ENCODE measurements around the gene PXT1.
"Not testable (repeated sequence)": the region's sequence is repeated elsewhere in the genome, so short reads cannot be mapped to it uniquely, and the experiment has no call there.

Gene PXT1, protein sequence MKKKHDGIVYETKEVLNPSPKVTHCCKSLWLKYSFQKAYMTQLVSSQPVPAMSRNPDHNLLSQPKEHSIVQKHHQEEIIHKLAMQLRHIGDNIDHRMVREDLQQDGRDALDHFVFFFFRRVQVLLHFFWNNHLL

DNA sequence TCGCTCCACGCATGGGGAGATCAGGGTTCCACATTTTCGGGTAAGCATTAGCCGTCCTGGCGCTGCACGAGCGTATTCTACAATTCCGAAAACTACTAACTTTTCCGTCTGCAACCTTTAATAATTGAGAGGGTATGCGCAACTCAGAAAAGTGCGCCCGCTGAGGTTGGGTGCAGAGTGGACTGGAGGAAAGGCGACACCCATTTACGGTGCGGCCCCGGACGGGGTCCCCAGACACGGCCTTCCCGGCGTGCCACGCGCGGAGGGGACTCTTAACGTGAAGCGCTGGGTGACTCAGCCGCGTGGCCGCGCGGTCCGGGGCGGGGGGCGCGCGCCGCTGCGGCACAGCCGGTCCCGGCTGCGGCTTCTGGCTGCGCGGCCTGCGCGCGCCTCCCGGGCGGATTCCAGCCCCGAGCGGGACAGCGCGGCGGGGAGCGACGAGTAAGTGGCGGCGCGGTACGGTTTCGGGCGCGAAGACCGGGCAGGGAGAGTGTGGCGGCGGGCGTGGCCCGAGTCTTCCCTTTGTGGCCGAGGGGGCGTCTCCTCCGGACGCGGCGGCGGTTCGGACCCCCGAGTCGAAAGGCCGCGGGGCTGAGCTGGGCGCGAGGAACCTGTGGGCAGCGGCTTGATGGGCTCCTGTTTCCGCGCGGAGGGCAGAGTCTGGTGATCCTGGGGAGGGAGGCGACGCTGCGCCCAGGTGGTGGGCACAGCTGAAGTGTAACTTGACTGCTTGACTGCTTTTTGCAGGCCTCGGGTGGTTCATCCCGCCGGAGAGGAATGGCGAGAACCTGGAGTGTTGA lies at the start of gene PXT1, which contains the start of gene KCTD20:
TSS of gene PXT1 (minus strand) at position 184 of the 800 bp plus-strand sequence. CDS start 16,772 bp downstream, outside the sequence.
TSS of gene KCTD20 (plus strand) at position 330 of the 800 bp plus-strand sequence. CDS start 27,098 bp downstream, outside the sequence.
- DNase-seq: peak; percentile 88 to 93

DNA sequence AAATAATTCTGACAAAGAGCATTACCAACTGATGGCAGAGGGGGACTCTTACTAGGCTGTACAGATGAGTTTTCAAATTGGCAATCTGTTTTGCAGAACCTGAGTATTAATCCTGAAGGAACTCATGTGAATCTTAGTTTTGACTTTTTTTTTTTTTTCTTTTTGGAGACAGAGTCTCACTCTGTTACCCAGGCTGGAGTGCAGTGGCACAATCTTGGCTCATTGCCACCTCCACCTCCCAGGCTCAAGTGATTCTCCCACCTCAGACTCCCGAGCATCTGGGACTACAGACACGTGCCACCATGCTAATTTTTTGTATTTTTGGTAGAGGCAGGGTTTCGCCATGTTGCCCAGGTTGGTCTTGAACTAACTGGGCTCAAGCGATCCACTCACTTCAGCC lies 49.4 kb upstream of the PXT1 start:
- DNase-seq: no peak

DNA sequence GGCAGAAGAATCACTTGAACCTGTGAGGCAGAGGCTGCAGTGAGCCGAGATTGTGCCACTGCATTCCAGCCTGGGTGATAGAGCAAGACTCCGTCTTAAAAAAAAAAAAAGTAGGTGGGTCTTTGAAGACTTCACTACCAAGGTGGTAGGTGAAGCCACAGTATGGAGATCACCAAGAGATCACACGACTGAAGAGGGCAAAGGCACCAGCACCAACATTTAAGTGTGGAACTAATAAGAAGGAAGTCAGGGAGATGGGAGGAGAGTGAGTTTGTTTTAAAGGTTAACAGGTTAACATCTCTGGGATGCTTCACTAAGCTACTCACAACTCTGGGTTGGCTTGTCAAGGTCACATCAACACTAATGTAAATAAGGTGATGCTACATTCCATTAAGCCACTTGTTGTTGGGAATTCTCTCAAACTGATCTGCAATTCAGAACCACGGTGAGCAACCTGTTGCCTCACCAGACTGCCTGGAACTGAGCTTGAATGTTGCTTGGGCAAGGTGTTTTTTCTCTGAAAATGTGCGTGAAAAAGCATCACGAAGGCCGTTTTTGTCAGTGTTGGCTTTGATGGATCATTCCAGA lies 48.8 kb upstream of the PXT1 start:
- no peak for DNase-seq

DNA sequence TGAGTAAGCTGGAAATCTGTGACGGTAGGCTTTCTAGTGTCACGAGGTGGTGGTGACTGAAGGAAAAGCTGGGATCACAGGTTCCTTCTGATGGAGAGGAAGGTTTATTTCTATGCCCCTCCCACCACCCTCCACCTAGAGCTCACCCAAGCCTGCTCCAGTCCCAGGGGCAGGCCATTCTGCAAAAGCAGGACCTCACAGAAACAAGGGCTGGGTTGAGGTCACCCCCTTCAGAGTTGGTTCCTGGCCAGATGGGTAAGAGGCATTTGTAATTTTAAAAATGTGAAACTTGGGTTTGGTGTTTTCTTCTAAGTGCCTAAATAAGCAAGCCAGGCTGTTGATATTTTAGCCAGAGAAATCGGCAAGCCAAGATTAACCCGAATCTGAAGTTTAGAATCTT lies 46.8 kb upstream of the PXT1 start:
- no peak for DNase-seq

DNA sequence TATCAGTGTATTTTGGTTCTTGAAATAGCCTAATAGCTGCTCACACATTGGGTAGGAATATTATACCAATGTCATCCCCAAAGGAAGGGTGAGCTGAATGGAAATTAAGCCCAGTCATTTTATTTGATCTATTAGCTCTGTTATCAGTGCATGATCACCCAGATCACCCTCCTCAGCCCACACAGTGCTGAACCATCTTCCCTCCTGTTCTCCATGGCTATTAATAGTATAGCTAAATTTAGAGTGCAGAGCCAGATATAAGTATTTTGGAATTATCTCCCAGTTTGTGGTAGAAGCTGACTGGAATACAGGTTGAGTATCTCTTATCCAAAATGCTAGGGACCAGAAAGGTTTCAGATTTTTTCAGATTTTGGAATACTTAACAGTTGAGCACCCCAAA lies 45.6 kb upstream of the PXT1 start:
- no peak for DNase-seq

DNA sequence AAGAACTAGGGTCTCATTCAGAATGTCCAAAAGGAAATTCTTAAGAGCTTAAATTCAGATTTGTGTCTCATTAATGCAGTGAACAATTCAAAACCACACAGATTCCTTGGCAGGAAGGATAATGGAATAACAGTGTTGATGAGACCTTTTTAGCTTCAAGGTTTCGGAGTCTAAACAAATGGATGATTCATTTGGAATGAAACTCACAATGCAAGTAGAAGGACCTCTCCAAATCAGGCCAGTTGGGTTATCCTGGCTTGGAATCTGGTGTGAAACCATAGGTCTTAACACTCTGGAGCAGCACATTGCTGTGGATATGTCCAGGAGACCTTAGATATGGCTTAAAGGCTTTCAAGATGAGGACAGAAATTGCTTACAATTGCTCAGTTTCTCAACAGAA lies 45.0 kb upstream of the PXT1 start:
- no peak for DNase-seq

DNA sequence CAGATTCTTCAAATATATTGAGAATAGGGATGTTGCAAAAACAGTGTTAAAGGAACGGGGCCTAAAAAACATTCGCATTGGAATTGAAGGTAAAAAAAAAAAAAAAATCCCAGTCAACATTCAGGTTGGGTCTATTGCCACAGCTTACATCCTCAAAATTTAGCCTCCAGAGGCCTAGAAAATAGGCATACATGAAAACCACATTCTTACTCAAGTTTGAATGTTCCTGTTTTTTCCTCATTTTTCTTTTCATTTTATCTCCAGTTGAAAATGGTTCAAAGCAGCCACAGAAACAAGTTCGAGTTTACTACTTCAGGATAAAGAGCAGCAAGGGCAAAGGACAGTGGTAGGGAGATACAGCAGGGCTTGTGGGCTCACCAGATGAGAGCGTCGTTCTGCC lies 42.1 kb upstream of the PXT1 start:
- DNase-seq: no peak

DNA sequence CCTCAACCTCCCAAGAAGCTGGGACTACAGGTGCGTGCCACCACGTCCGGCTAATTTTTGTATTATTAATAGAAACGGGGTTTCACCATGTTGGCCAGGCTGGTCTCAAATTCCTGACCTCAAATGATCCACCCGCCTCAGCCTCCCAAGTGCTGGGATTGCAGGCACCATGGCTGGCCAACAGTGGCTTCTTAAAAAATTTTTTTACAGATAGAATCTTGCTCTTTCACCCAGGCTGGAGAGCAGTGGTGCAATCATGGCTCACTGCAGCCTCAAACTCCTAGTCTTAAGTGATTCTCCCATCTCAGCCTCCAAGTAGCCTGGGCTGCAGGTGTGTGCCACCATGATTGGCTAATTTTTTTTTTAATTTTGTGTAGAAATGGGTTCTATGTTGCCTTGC lies 40.7 kb upstream of the PXT1 start:
- DNase-seq: not testable (repeated sequence)

DNA sequence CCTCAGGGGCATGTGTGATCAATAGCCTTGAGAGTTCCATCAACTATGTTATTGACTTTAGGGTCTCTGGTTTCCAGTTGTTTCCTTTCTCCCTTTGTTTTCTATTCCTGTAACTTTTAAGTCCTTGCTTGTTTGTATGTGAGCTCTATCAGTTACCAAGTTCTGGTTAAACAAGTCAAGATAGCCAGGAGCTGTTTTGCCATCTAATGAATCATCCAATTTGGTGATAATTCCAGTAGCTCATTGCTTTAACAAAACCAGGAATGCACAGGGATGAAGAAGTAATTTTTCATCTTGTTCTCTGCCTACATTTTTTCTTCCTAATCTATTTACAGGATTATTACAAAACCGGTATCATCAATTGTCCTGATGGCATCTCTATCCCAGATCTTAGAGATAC lies 36.6 kb upstream of the PXT1 start:
- no peak for DNase-seq

DNA sequence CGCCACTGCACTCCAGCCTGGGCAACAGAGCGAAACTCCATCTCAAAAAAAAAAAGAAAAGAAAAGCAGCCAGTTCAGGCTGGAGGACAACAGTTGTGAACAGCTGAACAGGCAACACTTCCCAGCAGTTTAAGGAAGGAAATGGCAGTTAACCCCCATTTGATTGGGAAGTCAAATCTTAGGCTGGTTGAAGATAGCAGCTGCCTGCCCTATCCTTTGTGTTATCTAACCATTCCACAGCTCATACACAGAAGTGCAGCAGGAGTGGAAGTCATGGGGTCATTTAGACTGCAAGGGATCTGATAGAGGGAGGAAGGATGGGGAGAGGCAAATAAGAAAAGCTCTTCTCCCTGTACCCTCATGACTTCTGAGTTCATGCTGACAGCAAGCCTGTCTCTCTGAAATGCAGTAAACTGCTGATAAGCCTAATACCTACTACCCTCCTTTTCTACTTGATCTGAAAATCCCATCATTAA lies 35.4 kb upstream of the PXT1 start:
- DNase-seq: no peak

DNA sequence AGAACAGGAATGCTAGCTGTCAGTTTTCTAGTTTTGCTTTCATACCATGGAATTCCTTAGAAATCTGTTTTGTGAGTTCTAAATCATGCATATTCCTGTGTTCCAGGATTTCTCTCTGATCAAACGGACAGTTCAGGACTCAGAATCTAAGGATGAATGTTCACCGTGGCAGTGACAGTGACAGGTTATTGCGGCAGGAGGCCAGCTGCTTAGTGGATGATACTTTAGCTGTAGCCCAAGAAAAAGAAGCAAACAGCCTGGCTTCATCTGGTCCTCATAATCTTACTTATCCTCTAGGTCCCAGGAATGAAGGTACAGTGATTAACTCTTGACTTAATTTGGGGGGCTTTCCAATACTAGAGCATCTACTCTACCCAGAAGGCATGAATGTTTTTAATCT lies 27.3 kb upstream of the PXT1 start:
- no peak for DNase-seq

DNA sequence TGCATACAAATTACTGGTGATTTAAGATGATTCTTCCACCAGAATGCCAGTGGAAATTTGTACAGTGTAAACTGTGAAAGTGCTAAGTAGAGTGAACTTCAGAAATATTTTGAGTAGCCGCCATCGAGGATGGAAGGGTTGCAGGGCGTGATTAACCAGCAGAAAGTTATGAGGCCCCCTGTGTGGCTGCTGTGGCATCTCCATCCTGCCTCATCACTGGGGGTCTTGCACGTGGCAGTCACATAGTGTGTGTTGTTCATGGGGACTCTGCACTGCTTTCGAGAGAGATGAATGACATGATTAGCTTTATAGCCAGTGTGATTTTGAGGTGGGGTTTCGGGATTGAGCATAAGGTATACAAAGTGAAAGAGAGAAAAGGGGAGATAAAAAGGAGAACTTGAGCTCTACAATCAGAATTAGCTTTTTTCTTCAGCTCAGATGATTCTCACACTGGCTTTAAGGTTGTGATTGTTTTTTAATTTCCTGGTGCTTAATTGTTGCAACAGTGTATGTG lies 26.6 kb upstream of the PXT1 start:
- no peak for DNase-seq

DNA sequence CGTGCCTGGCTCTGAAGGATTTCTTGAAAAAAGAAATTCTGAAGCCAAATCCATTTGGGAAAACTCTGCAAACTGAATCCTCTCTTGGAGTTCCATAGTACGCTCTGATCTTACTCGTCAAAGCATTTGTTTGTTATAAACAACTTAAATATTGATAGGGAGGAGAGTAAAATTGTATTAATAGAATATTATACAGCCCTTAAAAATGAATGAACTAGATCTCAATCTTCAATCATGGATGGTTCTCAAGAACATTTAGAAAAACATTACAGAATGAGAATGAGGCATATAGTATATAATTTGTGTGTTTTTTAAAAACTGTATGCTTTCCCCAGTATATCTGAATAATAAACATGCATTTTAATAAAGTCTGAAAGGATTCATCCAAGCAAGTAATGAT lies 25.0 kb upstream of the PXT1 start:
- DNase-seq: no peak

DNA sequence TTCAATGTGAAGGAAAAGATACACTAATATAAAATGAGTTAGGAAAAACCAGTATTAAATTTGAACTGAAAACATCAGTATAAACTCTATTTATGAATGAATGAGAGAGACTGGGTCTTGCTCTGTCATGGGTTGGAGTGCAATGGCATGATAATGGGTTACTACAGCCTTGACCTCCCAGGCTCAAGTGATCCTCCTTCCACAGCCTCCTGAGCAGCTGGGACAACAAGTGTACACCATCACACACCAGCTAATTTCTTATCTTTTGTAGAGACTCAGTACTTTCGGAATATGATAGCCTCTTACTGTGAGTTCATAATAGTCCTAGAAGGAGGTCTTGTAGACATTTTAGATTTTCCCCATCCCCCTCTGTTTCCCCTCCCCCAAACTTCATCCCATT lies 21.6 kb upstream of the PXT1 start:
- no peak for DNase-seq

DNA sequence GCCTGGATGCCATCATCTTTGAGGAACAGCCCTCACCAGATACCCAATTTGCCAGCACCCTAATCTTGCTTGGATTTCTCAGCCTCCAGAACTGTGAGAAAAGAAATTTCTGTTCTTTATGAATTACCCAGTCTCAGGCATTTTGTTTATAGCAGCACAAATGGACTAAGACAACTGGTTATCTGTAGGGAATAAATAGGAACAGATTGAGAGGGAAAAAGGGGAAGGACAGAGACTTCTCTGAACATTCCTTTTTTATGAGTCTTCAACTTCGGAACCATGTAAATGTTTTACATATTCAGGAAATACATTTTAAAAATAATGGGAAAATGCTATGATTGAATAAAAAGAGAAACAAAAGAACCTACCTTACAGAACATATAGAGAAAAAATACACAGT lies 21.0 kb upstream of the PXT1 start:
- DNase-seq: no peak

DNA sequence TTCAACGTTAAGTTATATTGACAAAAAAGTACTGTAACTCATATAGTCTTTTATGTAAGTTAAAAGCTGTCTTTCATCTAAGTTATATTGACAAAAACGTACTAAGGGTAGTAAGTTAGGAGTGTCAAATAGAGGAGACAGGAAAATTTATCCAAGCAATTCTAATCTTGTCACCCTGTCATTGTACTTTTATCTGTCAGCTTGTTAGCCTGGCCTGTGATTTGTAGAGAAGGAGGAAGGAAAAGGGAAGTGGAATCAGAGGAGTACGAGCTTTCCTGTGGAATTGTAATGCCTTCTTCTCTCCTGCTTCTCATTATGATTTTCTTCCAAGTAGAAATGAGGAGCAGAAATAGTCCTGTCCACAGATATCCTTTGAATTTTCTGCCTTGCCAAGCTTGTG lies 19.0 kb upstream of the PXT1 start:
- DNase-seq: no peak

DNA sequence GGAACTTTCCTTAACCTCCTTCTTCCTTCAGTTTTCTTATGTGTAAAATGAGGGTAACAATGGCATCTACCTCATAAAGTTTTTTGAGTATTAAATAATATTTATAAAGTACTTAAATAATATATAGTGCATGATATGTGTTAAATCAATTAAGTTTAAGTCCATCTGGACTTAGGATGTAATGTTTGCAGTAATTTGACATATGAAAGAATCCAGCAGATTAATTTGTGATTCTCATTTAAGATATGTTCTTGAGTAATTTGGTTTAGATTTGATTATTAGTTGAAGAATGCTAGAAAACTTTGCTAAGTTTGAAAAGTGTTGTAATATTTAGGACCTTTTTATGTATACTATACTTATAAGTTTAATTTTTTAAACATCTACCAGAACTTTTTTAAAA lies 18.3 kb upstream of the PXT1 start:
- DNase-seq: no peak

DNA sequence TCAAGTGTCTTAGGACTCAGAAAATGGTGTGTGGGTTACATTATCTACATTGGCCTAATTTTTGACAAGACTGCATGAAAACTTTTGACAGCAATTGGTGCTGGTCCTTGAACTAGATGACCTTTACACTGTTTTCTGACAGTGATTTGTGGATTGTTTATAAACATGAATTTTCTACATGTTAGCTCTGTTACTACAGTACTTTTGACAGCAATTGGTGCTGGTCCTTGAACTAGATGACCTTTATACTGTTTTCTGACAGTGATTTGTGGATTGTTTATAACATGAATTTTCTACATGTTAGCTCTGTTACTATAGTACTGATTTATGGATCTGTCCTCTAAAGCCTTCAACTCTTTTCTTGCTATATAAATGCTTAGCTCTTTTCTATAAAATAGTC lies 16.8 kb upstream of the PXT1 start:
- no peak for DNase-seq

DNA sequence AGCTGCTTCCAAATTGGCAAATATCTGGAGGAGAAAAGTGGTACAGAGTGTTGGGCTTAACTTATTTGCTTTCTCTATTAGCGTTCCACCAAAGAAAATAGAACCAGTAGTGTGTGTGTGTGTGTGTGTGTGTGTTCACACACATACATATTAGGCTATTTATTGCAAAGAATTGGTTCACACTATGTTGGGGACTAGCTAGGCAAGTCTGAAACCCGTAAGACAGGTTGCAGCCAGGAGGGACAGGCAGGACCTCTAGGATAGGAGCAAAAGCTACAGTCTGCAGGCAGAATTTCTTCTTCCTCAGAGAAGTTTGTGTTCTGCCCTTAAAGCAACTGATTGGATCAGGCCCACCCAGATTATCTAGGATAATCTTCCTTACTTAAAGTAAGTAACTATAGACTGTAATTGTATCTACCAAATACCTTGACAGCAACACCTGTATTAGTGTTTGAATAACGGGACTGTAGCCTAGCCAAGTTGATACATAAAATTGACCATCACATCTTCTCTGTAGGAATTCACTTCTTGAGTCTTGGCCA lies 12.9 kb upstream of the PXT1 start:
- no peak for DNase-seq

DNA sequence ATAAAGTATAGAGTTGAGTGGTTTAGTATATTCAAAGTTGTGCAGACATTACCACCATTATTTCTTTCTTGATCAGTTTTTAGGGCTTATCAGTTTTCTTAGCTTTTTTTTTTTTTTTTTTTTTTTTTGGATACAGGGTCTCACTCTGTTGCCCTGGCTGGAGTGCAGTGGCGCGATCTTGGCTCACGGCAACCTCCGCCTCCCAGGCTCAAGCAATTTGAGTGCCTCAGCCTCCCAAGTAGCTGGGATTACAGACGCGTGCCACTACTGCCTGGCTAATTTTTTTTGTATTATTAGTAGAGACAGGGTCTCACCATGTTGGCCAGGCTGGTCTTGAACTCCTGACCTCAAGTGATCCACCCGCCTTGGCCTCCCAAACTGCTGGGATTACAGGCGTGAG lies 10.2 kb upstream of the PXT1 start:
- DNase-seq: not testable (repeated sequence)

DNA sequence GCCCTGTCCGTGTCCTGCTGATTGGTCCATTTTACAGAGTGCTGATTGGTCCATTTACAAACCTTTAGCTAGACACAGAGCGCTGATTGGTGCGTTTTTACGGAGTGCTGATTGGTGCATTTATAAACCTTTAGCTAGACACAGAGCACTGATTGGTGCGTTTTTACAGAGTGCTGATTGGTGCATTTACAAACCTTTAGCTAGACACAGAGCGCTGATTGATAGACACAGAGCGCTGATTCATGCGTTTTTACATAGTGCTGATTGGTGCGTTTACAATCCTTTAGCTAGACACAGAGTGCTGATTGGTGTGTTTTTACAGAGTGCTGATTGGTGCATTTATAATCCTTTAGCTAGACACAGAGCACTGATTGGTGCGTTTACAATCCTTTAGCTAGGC lies 6.5 kb upstream of the PXT1 start:
- DNase-seq: not testable (repeated sequence)

DNA sequence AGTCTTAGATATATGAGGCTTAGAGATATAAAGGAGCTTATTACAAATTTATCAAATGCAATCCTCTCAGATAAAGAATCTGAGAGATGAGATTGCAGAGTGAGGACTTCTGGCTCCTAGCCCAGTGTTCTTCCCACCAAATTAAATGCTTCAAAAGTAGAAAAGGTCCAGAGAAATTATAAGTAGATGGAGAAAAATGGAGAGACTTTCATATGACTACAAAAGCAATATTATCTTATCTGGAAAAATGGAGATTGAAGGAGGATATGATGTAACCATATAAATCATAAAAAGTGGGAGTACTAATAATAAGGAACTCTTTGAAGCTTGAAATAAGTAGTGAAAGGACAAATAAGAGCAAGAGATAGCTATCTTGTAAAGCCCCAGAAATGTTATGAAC lies 3.0 kb upstream of the PXT1 start:
- DNase-seq: no peak

DNA sequence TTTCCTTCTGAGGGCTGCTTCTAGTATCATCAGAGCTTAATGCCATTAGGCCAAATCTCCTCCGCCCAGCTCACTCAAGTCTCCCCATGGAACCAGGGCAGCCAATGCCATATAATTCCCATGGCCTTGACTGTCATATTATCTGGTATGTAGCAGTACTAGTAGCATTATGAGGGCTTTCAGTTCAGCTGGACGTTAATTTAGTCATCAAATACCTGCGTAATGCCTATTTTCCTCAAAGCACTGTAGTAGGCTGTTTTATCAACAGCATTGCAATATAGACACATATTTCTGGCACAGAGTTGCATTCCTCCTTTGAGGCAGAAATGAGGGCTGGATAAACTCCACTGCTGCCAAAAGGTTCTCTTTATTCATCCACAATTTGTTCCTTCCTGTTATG lies 1.8 kb upstream of the PXT1 start:
- DNase-seq: no peak
